Activated naive CD8-positive, alpha-beta T cell treated with anti-CD3 and anti-CD28 coated beads, Interleukin-2, amount 50 U/mL, for 24 hours (primary cell): Measurements from ENCODE around the gene SLC29A1.

ENCODE experiments used
- ATAC-seq: fragments of 150-1000 bp; cut with Tn5 transposase; one replicate; pipeline ENCODE4 v1.10.0; 2021
- DNase-seq: peaks from one replicate; pipeline ENCODE4 v3.0.0; 2021
- H3K27ac Mint-ChIP-seq: one replicate; pipeline ENCODE4 v1.8.0; 2021; ENCODE audit warnings: mild to moderate bottlenecking, mixed read lengths
- H3K27me3 Mint-ChIP-seq: one replicate; pipeline ENCODE4 v1.8.0; 2021; ENCODE audit warnings: mixed read lengths
- H3K36me3 Mint-ChIP-seq: one replicate; pipeline ENCODE4 v1.8.0; 2021; ENCODE audit warnings: low read depth, mixed read lengths
- H3K4me1 Mint-ChIP-seq: one replicate; pipeline ENCODE4 v1.8.0; 2021; ENCODE audit warnings: mixed read lengths
- H3K4me3 Mint-ChIP-seq: one replicate; pipeline ENCODE4 v1.8.0; 2021; ENCODE audit warnings: mild to moderate bottlenecking, moderate library complexity, mixed read lengths
- H3K9me3 Mint-ChIP-seq: one replicate; pipeline ENCODE4 v1.8.0; 2021; ENCODE audit warnings: mixed read lengths

Gene SLC29A1

GRCh38 chr6:44266347-44266746 is 43.0 kb downstream of the SLC29A1 start:
- peaks cover 5% of the 10 kb centered on the region for H3K36me3 Mint-ChIP-seq
- DNase-seq = no peak
- peak overlapping the region; percentile 70 for H3K27ac Mint-ChIP-seq
- no peak for ATAC-seq
- peaks cover 57% of the 10 kb centered on the region for H3K4me1 Mint-ChIP-seq
- no peaks in the 10 kb centered on the region for H3K9me3 Mint-ChIP-seq
- H3K27me3 Mint-ChIP-seq = peaks cover 22% of the 10 kb centered on the region
- H3K4me3 Mint-ChIP-seq = peak overlapping the region; percentile 96

GRCh38 chr6:44267252-44267651 is 43.9 kb downstream of the SLC29A1 start:
- peaks cover 29% of the 10 kb centered on the region for H3K27me3 Mint-ChIP-seq
- no peak overlapping the region for H3K4me3 Mint-ChIP-seq
- no peaks in the 10 kb centered on the region for H3K9me3 Mint-ChIP-seq
- no peak for ATAC-seq
- DNase-seq = no peak
- H3K27ac Mint-ChIP-seq = no peak overlapping the region
- H3K4me1 Mint-ChIP-seq = peaks cover 51% of the 10 kb centered on the region
- H3K36me3 Mint-ChIP-seq = peaks cover 5% of the 10 kb centered on the region

- H3K27ac Mint-ChIP-seq = no peak overlapping the region
- H3K4me3 Mint-ChIP-seq = no peak overlapping the region
- ATAC-seq (no peak), DNase-seq (peak; percentile 68)
- H3K9me3 Mint-ChIP-seq = no peaks in the 10 kb centered on the region
- peaks cover 2% of the 10 kb centered on the region for H3K36me3 Mint-ChIP-seq
- peaks cover 38% of the 10 kb centered on the region for H3K27me3 Mint-ChIP-seq
- peaks cover 42% of the 10 kb centered on the region for H3K4me1 Mint-ChIP-seq
These were observed 44.8 kb downstream of the SLC29A1 start for GRCh38 chr6:44268095-44268628.

GRCh38 chr6:44269178-44269920 is 46.0 kb downstream of the SLC29A1 start:
- no peaks in the 10 kb centered on the region for H3K36me3 Mint-ChIP-seq
- peaks cover 33% of the 10 kb centered on the region for H3K4me1 Mint-ChIP-seq
- ATAC-seq (peak; percentile 11), DNase-seq (no peak)
- H3K4me3 Mint-ChIP-seq = peak overlapping the region; percentile 45
- peaks cover 45% of the 10 kb centered on the region for H3K27me3 Mint-ChIP-seq
- no peaks in the 10 kb centered on the region for H3K9me3 Mint-ChIP-seq
- no peak overlapping the region for H3K27ac Mint-ChIP-seq

GRCh38 chr6:44269921-44270525 is 46.6 kb downstream of the SLC29A1 start, which contains the start of gene TMEM151B:
Gene TMEM151B, plus strand, starts transcription at chr6:44270450. Its CDS starts 293 bp downstream, at chr6:44270743.
- no peak within 1 kb of the TSS for H3K27ac Mint-ChIP-seq
- peak within 1 kb of the TSS; percentile 45 for H3K4me3 Mint-ChIP-seq
- H3K4me1 Mint-ChIP-seq = peaks cover 35% of the 10 kb centered on the region
- H3K27me3 Mint-ChIP-seq = peaks cover 48% of the 10 kb centered on the region
- no peak for ATAC-seq
- H3K36me3 Mint-ChIP-seq = no peaks in the 10 kb centered on the region
- DNase-seq = no peak
- H3K9me3 Mint-ChIP-seq = no peaks in the 10 kb centered on the region

DNA sequence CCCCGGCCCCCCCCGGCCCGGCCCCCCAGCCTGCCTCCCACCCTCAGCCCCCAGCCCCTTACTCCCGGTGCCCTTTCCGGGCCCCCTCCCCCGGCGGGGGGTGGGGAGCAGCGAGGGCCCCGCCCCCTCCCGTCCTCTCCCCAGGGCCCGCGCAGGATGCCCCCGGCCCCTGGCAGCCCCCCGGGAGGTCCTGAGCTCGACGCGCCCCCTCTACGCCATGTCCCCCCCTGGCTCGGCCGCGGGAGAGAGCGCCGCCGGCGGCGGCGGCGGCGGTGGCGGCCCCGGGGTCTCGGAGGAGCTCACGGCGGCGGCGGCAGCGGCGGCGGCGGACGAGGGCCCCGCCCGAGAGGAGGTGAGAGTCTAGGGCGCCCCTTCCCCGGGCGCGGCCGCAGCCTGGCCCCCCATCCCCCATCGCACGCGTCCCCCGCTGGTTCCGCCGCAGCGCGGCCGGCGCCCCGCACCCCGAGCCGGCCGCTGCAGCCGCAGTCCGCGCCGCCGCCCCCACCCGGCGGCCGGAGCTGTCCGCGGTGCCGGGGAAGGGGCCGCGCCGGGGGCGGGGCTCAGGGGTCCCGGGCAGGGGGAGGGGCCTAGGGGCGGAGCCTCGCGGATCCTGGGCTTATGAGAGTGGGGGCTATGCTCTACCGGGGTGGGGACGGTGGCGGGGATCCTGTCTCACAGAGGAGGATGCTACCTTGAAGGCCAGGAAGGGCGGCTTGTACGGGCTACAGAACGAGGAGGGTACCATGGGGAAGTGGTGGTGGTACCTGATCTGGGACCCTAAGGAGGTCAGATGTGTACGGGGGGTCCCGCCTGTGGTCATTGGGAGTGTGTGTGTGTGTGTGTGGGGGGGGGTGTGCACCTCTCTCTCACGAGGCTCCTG is 47.4 kb downstream of the SLC29A1 start:
- H3K27ac Mint-ChIP-seq = no peak overlapping the region
- H3K9me3 Mint-ChIP-seq = no peaks in the 10 kb centered on the region
- H3K4me3 Mint-ChIP-seq = peak overlapping the region; percentile 38
- DNase-seq = no peak
- ATAC-seq = no peak
- no peaks in the 10 kb centered on the region for H3K36me3 Mint-ChIP-seq
- peaks cover 48% of the 10 kb centered on the region for H3K27me3 Mint-ChIP-seq
- H3K4me1 Mint-ChIP-seq = peaks cover 33% of the 10 kb centered on the region

DNA sequence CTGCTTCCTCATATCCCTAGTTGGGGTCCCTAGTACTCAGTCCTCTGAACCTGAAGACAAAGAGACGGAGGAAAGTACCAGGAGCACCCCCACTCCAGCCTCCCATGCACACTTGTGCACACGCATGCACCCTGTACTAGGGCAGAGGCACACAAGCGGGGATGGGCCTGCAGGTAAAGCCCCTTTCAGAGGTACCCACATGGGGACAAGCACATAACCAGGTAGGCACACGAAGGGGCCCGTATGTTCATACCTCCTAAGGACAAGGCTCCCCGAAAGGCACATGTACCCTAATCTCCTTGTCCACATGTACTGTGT is 48.0 kb downstream of the SLC29A1 start:
- H3K4me1 Mint-ChIP-seq = peaks cover 27% of the 10 kb centered on the region
- DNase-seq = no peak
- H3K4me3 Mint-ChIP-seq = peak overlapping the region; percentile 38
- ATAC-seq = no peak
- no peaks in the 10 kb centered on the region for H3K36me3 Mint-ChIP-seq
- peaks cover 48% of the 10 kb centered on the region for H3K27me3 Mint-ChIP-seq
- H3K9me3 Mint-ChIP-seq = no peaks in the 10 kb centered on the region
- H3K27ac Mint-ChIP-seq = no peak overlapping the region

GRCh38 chr6:44271914-44272313 is 48.5 kb downstream of the SLC29A1 start:
- no peaks in the 10 kb centered on the region for H3K9me3 Mint-ChIP-seq
- ATAC-seq (no peak), DNase-seq (no peak)
- peaks cover 21% of the 10 kb centered on the region for H3K4me1 Mint-ChIP-seq
- no peak overlapping the region for H3K27ac Mint-ChIP-seq
- no peak overlapping the region for H3K4me3 Mint-ChIP-seq
- H3K36me3 Mint-ChIP-seq = no peaks in the 10 kb centered on the region
- H3K27me3 Mint-ChIP-seq = peaks cover 52% of the 10 kb centered on the region

- Mint-ChIP-seq H3K4me3 (no peak overlapping the region), H3K27me3 (peaks cover 58% of the 10 kb centered on the region), H3K4me1 (peaks cover 18% of the 10 kb centered on the region), H3K9me3 (no peaks in the 10 kb centered on the region), H3K27ac (no peak overlapping the region), H3K36me3 (no peaks in the 10 kb centered on the region)
- no peak for DNase-seq
- no peak for ATAC-seq
These were observed 49.1 kb downstream of the SLC29A1 start for GRCh38 chr6:44272529-44272928.

- Mint-ChIP-seq H3K36me3 (no peaks in the 10 kb centered on the region), H3K27ac (no peak overlapping the region), H3K4me3 (no peak overlapping the region), H3K27me3 (peaks cover 64% of the 10 kb centered on the region), H3K9me3 (no peaks in the 10 kb centered on the region), H3K4me1 (peaks cover 14% of the 10 kb centered on the region)
- no peak for DNase-seq
- ATAC-seq = no peak
These were observed 49.7 kb downstream of the SLC29A1 start for GRCh38 chr6:44272999-44273566.

DNA sequence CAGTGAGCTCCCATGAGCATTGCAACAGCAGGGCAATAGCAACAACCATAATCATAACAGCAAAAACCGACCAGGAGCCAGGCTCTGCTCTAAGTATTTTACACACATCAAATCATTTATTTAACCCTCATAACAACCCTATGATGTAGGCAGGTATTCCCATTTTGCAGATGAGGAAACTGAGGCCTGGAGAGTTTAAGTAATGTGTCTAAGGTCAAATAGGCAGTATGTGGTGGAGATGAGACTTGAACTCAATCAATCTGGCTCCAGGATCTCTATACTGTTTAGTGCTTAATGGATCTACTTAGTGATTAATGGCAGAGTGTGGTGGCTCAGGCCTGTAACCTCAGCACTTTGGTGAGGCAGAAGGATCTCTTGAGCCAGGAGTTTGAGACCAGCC is 50.2 kb downstream of the SLC29A1 start:
- no peak overlapping the region for H3K4me3 Mint-ChIP-seq
- H3K27ac Mint-ChIP-seq = no peak overlapping the region
- H3K4me1 Mint-ChIP-seq = peaks cover 14% of the 10 kb centered on the region
- DNase-seq = no peak
- no peaks in the 10 kb centered on the region for H3K36me3 Mint-ChIP-seq
- ATAC-seq = no peak
- H3K9me3 Mint-ChIP-seq = no peaks in the 10 kb centered on the region
- H3K27me3 Mint-ChIP-seq = peaks cover 65% of the 10 kb centered on the region

GRCh38 chr6:44275271-44275748 is 51.9 kb downstream of the SLC29A1 start:
- Mint-ChIP-seq H3K4me3 (no peak overlapping the region), H3K4me1 (peaks cover 3% of the 10 kb centered on the region), H3K27ac (no peak overlapping the region), H3K9me3 (no peaks in the 10 kb centered on the region), H3K27me3 (peaks cover 60% of the 10 kb centered on the region), H3K36me3 (no peaks in the 10 kb centered on the region)
- no peak for ATAC-seq
- no peak for DNase-seq

DNA sequence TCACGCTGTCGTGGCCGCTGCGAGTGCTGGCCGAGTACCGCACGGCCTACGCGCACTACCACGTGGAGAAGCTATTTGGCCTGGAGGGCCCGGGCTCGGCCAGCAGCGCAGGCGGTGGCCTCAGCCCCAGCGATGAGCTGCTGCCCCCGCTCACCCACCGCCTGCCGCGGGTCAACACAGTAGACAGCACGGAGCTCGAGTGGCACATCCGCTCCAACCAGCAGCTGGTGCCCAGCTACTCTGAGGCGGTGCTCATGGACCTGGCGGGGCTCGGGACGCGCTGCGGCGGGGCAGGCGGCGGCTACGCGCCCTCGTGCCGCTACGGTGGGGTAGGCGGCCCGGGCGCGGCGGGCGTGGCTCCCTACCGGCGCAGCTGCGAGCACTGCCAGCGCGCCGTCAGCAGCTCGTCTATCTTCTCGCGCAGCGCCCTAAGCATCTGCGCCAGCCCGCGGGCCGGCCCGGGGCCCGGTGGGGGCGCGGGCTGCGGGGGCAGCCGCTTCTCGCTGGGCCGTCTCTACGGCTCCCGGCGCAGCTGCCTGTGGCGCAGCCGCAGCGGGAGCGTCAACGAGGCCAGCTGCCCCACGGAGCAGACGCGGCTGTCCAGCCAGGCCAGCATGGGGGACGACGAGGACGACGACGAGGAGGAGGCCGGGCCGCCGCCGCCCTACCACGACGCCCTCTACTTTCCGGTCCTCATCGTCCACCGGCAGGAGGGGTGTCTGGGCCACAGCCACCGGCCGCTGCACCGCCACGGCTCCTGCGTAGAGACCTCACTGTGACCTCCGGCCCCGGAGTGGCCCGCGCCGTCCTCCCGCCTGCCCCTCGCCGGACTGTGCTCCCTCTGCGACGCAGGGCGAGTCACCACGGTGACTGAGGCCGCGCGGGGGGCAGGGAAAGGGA is 52.6 kb downstream of the SLC29A1 start:
- Mint-ChIP-seq H3K4me1 (peaks cover 3% of the 10 kb centered on the region), H3K27ac (no peak overlapping the region), H3K27me3 (peaks cover 63% of the 10 kb centered on the region), H3K36me3 (no peaks in the 10 kb centered on the region), H3K4me3 (no peak overlapping the region), H3K9me3 (no peaks in the 10 kb centered on the region)
- ATAC-seq (peak; percentile 60), DNase-seq (no peak)
